Measurements from ENCODE around the gene IMP3. TPM values are rescaled to one million over a fixed set of nuclear protein-coding genes. Genes with fewer than 3 reads are reported as not detected.
"Not testable (repeated sequence)": the region's sequence is repeated elsewhere in the genome, so short reads cannot be mapped to it uniquely, and the experiment has no call there.

The IMP3 gene
- polyA plus RNA-seq (ENCODE audit: insufficient read depth in 1 of 5, insufficient read length in 5 of 5, low replicate concordance in 1 of 5) = 10 to 100 TPM; 39.7 to 54.6 (median 43.0) TPM
- long read RNA-seq, donor 1, transcript IMP3-202 (1 exons, 1,237 nt) = major isoform, 99 of 99 reads
- long read RNA-seq, donor 1, partial matches to known transcripts = 0 of 99 reads
- long read RNA-seq, donor 1, other reads (novel, unspliced or antisense) = 0 of 99 reads
- long read RNA-seq, donor 2, transcript IMP3-202 (1 exons, 1,237 nt) = major isoform, 56 of 56 reads
- long read RNA-seq, donor 2, partial matches to known transcripts = 0 of 56 reads
- long read RNA-seq, donor 2, other reads (novel, unspliced or antisense) = 0 of 56 reads
- long read RNA-seq, donor 3, transcript IMP3-202 (1 exons, 1,237 nt) = major isoform, 82 of 82 reads
- long read RNA-seq, donor 3, partial matches to known transcripts = 0 of 82 reads
- long read RNA-seq, donor 3, other reads (novel, unspliced or antisense) = 0 of 82 reads
- long read RNA-seq, donor 4, transcript IMP3-202 (1 exons, 1,237 nt) = major isoform, 44 of 44 reads
- long read RNA-seq, donor 4, partial matches to known transcripts = 0 of 44 reads
- long read RNA-seq, donor 4, other reads (novel, unspliced or antisense) = 0 of 44 reads
- long read RNA-seq, donor 5, transcript IMP3-202 (1 exons, 1,237 nt) = major isoform, 96 of 96 reads
- long read RNA-seq, donor 5, partial matches to known transcripts = 0 of 96 reads
- long read RNA-seq, donor 5, other reads (novel, unspliced or antisense) = 0 of 96 reads
- long read RNA-seq, donor 6, transcript IMP3-202 (1 exons, 1,237 nt) = major isoform, 92 of 92 reads
- long read RNA-seq, donor 6, partial matches to known transcripts = 0 of 92 reads
- long read RNA-seq, donor 6, other reads (novel, unspliced or antisense) = 0 of 92 reads
- long read RNA-seq, donor 7, transcript IMP3-202 (1 exons, 1,237 nt) = major isoform, 43 of 43 reads
- long read RNA-seq, donor 7, partial matches to known transcripts = 0 of 43 reads
- long read RNA-seq, donor 7, other reads (novel, unspliced or antisense) = 0 of 43 reads
- long read RNA-seq, donor 8, transcript IMP3-202 (1 exons, 1,237 nt) = major isoform, 39 of 45 reads
- long read RNA-seq, donor 8, partial matches to known transcripts = 6 of 45 reads
- long read RNA-seq, donor 8, other reads (novel, unspliced or antisense) = 0 of 45 reads

DNA sequence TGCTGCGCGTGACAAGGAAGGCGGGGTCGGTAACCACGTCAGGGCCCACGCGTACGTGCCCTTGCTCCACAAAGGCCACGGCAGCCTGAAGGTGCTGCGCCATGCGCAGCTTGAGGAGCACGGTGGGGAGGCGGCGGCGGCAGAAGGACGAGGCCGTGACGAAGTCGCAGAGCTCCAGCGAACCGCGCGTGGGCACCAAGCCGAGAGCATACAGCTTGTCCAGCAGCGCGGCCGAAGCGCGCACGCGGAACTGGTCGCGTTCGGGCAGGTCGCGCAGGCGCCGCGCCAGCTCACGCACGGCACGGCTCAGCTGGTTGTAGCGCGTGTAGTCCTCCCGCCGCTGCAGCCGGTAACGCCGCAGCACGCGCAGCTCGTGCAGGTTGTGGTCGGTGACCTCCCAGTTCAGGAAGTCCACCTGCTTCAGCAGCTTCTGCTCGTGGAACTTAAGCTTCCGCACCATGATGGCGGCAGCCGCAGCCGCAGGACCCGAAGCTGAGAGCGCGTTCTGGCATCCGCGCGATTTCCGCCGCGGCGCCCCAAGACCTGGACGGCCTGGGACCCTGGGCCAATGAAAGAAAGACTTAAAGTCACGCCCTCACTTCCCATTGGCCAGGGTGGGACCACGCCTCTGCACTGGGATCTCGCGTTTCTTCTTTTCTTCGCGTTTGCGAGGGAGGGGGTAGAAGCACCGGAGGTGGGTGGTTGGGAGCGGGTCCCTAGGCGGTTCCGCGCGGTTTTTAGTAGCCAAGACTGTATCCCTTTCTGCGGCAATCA lies at the start of gene IMP3:
Gene IMP3 (minus strand): TSS at position 516 of the 774 bp plus-strand sequence. CDS start 56 bp downstream, at position 460.
- peak; percentile 95 for DNase-seq

- not testable (repeated sequence) for DNase-seq
These were observed 49.4 kb upstream of the IMP3 start for GRCh38 chr15:75689429-75689828.

DNA sequence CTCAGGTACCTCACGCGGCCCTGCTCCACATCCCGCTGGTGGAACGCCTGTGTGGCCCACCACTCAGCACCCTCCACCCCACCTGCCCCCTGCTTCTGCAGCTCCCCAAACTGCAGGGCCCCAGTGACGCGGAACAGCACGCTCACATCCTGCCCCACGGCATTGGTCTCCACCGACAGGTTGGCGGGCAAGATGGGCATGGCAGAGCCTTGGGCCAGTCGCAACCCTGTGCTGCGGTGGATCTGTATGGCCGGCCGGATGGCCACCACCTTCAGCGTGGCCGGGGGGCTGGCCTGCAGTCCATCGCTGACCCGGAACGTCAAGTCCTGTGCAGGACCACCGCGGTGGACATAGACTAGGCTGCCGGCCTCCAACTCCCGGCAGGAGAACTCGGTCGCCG lies 48.8 kb upstream of the IMP3 start:
- no peak for DNase-seq

DNA sequence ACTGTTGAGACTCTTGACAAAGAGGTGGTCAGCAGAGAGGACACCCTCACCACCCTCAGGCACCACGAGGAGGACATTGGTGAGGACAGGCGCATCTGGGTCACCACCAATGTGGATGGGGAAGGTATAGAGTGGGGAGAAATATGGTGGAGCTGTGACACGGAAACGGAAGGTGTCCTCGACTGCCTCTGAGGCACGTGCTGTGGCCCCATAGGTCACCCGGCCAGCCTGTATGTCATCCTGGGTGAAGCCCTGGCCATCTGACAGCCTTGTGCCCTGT lies 48.2 kb upstream of the IMP3 start:
- no peak for DNase-seq

DNA sequence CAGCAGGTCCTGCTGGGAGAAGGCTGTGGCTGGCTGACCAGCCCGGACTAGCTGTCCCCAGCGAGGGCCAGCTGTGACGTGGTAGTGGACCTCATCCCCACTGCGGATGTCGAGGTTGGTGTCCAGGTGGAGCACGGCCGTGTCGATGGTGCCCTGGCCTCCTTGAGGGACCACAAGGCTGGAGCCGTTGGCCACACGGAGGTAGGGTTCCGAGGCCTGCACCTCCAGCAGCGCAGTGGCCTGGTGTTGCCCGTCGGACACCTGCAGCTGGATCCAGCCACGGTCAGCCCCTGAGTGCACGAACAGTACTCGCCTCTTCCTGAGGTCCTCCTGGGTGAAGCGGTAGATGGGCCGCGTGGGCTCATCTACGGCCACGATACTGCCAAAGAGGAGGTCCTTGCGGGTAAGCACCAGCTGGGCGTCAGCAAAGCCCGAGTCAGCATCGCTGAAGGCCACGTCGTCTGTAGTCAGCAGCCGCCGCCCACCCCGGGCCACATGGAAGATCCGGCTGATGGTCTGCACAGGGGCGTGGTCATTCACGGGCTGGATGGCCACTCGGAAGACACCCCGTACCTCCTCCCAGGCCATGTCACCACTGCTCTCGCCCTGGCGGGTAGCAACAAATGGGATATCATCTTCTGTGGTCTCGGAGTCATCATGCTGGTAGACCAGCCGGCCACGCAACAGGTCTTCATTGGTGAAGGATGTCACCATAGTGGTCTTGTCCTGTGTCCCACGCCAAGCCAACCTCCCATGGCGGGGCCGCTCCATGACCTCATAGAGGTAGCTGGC lies 47.7 kb upstream of the IMP3 start:
- no peak for DNase-seq

DNA sequence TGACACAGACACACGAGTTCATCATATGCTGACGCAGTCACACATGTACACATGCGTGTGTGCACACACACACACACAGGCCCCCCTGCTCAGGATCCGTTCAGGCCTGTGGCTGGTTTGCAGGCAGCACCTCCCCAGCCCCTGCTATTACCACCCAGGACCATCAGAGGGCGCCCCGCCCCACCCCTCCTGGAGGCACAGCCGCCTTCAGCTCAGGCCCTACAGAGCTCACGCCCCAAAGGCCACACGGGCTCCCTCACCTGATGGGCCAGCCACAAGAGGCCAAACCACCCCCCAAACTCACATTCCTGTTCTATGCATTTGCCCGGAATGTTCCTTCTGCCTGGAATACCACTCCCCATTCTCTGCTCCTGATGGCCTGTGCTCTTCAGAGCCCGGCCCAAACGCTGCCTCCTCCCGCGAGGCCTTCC lies 46.2 kb upstream of the IMP3 start:
- peak in 1 of 2 donors; percentile 46 for DNase-seq

DNA sequence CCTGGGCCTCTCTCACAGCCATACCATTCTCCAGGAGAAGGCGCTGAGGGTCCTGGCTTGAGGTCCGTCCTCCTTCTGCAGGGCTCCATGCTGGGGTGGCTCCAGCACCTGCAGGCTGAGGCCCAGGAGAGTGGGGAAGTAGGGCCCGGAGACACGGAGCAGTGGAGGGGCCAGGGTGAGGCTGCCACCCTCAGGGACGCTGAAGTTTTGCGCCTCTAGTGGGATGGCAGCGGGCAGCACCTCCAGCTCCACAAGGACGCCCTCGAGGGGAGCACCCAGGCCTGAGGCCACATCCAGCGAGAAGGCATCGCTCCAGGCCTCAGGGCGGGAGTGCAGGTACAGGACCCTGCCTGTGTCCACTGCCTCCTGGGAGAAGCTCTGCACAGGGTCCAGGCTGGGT lies 45.2 kb upstream of the IMP3 start:
- DNase-seq = no peak

DNA sequence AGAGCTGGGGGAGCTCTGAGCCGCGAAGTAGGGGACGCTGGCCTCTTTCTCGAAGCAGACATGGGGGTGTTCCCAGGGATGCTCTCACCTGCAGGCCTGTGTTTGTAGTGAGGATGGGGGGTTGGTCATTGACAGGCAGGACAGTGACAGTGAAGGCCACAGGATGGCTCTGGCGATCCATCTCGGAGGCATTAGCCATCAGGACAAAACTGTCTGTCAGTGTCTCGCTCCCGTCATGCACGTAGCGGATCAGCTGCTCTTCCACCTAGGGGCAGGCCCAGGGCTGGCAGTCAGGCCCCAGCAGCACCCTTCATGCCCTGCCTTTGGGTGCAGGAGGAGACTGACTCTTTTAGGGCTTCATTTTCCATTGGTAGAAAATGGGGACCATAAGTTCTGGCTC lies 44.6 kb upstream of the IMP3 start:
- DNase-seq = no peak

GRCh38 chr15:75683646-75684312 lies 43.8 kb upstream of the IMP3 start:
- peak in 1 of 2 donors; percentile 50 for DNase-seq

- DNase-seq = no peak
These were observed 42.4 kb upstream of the IMP3 start for GRCh38 chr15:75682181-75683135.

DNA sequence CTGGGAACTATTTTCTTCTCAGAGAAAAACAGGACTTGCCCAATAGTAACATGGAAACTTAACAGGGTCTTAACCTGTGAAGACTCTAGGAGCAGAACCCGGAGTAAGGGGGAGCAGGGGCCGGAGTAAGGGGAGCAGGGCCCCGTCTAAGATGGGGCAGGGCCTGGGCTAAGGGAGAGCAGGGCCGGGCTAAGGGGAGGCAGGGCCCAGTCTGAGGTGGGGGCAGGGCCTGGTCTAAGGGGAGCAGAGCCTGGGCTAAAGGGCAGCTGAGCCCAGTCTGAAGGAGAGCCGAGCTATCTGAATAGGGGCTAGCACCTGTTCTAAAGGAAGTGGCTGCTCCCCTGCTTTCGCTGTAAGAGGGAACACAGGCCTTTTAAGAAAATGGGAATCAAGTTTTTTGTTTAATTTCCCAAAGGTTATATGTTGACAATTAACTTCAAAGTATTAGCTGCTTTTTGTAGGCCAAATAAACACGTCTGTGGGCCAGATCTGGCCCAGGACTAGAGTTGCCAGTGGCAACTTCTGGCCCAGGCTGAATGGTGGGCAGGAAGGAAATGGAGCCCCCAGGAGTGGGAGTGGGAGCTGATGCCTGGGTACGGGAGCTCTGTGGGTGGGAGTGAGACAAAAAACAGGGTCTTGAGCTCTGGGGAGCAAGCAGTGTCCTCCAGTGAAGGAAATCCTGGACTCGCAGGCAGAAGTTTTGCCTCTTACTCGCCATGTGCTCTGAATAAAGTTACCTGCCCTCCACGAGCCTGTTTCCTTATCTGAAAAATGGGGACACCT lies 40.2 kb upstream of the IMP3 start:
- DNase-seq = no peak

DNA sequence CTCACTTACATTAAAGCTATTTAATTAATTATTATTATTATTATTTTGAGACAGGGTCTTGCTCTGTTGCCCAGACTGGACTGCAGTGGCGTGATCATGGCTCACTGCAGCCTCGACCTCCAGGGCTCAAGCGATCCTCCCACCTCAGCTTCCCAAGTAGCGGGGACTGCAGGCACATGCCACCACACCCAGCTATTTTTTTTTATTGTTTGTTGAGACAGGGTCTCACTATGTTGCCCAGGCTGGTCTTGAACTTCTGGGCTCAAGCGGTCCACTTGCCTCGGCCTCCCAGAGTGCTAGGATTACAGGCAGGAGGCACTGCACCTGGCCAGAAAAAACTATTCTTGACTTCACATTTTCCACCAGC lies 38.3 kb upstream of the IMP3 start:
- DNase-seq = not testable (repeated sequence)

GRCh38 chr15:75677465-75678323 lies 37.7 kb upstream of the IMP3 start:
- no peak for DNase-seq

DNA sequence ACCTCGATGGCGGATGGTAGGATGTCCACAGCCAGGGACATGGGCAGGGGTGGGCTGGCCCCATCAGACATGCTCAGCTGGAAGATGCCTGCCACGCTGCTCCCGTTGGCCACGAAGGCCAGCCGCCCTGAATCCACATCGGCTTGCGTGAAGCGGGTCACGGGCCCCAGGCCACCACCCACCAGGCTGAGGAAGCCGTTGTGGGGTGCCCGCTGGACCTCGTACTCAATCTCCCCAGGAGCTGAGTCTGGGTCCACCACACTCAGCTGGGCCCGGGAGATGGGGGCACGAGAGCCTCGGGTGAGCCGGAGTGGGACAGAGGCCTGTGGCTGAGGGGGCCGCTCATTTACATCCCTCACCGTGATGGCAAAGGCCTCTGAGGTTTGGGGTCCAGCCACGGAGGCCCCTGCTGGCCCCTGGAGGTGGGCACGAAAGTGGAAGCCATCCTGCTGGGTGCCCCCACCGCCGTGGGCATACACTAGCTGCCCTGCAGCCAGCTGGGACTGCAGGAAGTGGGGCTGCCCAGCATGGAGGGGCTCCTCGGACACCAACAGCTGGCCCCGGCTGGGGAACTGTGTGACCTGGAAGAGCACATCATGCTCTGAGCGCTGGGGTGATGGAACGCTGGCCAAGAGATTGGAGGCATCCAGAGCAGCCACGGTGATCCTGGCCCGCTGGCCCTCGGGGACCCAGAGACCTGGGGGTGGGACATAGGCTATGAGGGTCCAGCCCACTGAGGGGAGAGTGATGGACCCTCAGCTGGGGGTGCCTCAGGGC lies 36.9 kb upstream of the IMP3 start:
- no peak for DNase-seq

GRCh38 chr15:75675579-75676404 lies 35.8 kb upstream of the IMP3 start:
- DNase-seq = no peak
